ENCODE data around the gene NTN5. TPM values are rescaled to one million over a fixed set of nuclear protein-coding genes. Genes with fewer than 3 reads are reported as not detected.

NTN5 gene
- total and polyA plus RNA-seq, 10 of the 15 experiments (the other 5 are each of a cell fraction or from before 2014, with no cell fraction given), result 0.07 to 0.22 TPM; not detected in 8

GRCh38 chr19:48648134-48648533 lies 24.7 kb downstream of the NTN5 start:
- no peak overlapping the region for H3K4me2 ChIP-seq (ENCODE audit: control insufficient read depth, insufficient read depth)
- ATAC-seq (no peak), FAIRE-seq (no peak), DNase-seq (ENCODE audit: low read depth, low spot score) (no peak)
- no peaks in the 10 kb centered on the region for H3K79me2 ChIP-seq (ENCODE audit: control insufficient read depth, insufficient read depth, low read length)
- no peak for TF ChIP-seq FOXM1 (IDR thresholded peaks at IDR 0.05; ENCODE audit: low read depth, low read length)
- TF ChIP-seq SP1 (IDR thresholded peaks at IDR 0.05; ENCODE audit: low read depth, low read length), result no peak
- no peaks in the 10 kb centered on the region for H3K36me3 ChIP-seq (ENCODE audit: control insufficient read depth in 2 of 2, insufficient read depth in 2 of 2, low read length in 1 of 2)
- ChIA-PET POLR2A (interaction anchor here (0.6 kb wide), 1 partner anchor 12 kb away, joined by 6 read pairs; no protein-coding TSS in a partner anchor), SMC1A (ENCODE audit: uncharacterized antibody, unreplicated experiment) (no interaction called here), CTCF (no interaction called here), RAD21 (ENCODE audit: unreplicated experiment) (interaction anchor here (0.6 kb wide), 1 partner anchor 192 kb away, joined by 3 read pairs; no protein-coding TSS in a partner anchor)
- no peaks in the 10 kb centered on the region for H3K27me3 ChIP-seq (replicated peaks in 1 of 2; ENCODE audit: control insufficient read depth in 2 of 2, insufficient read depth in 2 of 2, low read length in 1 of 2)
- H3K9me3 ChIP-seq (replicated peaks; ENCODE audit: control insufficient read depth, insufficient read depth, low read length), result no peaks in the 10 kb centered on the region
- H2AFZ ChIP-seq (ENCODE audit: control insufficient read depth, low read depth, low read length), result no peak overlapping the region
- intact Hi-C loops (cut with micrococcal nuclease; ENCODE audit: unreplicated experiment), result loop anchor here (5.0 kb wide), 1 partner anchor 189 kb away; the partner anchor contains the start of gene HSD17B14
- H3K9ac ChIP-seq (ENCODE audit: control insufficient read depth, insufficient read depth, low read length), result no peak overlapping the region
- no peaks in the 10 kb centered on the region for H4K20me1 ChIP-seq (ENCODE audit: control insufficient read depth, insufficient read depth)
- in situ Hi-C loops (cut with MboI), result loop anchor here (5.0 to 25.0 kb wide), 2 partner anchors 189 to 1239 kb away; partner anchors contain the start of genes AKT1S1, HSD17B14, IL4I1 and TBC1D17
- H3K27ac ChIP-seq (ENCODE audit: control insufficient read depth, insufficient read depth), result no peak overlapping the region
- H3K4me3 ChIP-seq, result no peak overlapping the region
- 50% methylated on average over 2 of the region's 2 CpGs for WGBS (ENCODE audit: insufficient coverage, insufficient replicate concordance, low lambda C conversion rate, missing lambda C conversion rate)
- no TSS peak for BruUV-seq (replicated peaks)
- H3K4me1 ChIP-seq (ENCODE audit: control insufficient read depth, insufficient read depth, low read length), result peaks cover 25% of the 10 kb centered on the region

GRCh38 chr19:48646722-48647216 lies 26.0 kb downstream of the NTN5 start:
- intact Hi-C loops (cut with micrococcal nuclease; ENCODE audit: unreplicated experiment), result loop anchor here (1.0 to 5.0 kb wide), 3 partner anchors 29 to 191 kb away; partner anchors contain the start of gene HSD17B14
- H2AFZ ChIP-seq (ENCODE audit: control insufficient read depth, low read depth, low read length), result peak overlapping the region; percentile 88; the same call in 1 of the 2 replicates
- TF ChIP-seq MAX (IDR thresholded peaks at IDR 0.05; ENCODE audit: low read depth, low read length) (no peak), MXI1 (IDR thresholded peaks at IDR 0.05; ENCODE audit: low read depth, low read length) (no peak), SIX5 (IDR thresholded peaks at IDR 0.05; ENCODE audit: low read depth, low read length, severe bottlenecking) (peak; percentile 6), CBFB (IDR thresholded peaks at IDR 0.05; ENCODE audit: low read depth) (no peak), NBN (IDR thresholded peaks at IDR 0.05) (no peak), TARDBP (IDR thresholded peaks at IDR 0.05; ENCODE audit: borderline replicate concordance) (0 out of 2 replicates have a peak, but pooled peaks have one; percentile 0), PML (IDR thresholded peaks at IDR 0.05; ENCODE audit: low read length) (no peak), POLR2A (IDR thresholded peaks at IDR 0.05; ENCODE audit: low read depth, low read length) (peak; percentile 63), ZNF24 (IDR thresholded peaks at IDR 0.05) (peak; percentile 28; the same call in 1 of the 2 replicates), CUX1 (IDR thresholded peaks at IDR 0.05; ENCODE audit: insufficient replicate concordance, low read depth, low read length) (no peak)

More at GRCh38 chr19:48646722-48647216, 26.0 kb downstream of the NTN5 start:
- FAIRE-seq (no peak), DNase-seq (ENCODE audit: low read depth, low spot score) (no peak), ATAC-seq (no peak)
- no peaks in the 10 kb centered on the region for H3K79me2 ChIP-seq (ENCODE audit: control insufficient read depth, insufficient read depth, low read length)
- POLR2A ChIA-PET, result interaction anchor here (2.0 kb wide), 1 partner anchor 13 kb away, joined by 15 read pairs; no protein-coding TSS in a partner anchor
- in situ Hi-C loops (cut with MboI), result loop anchor here (5.0 to 25.0 kb wide), 2 partner anchors 191 to 1241 kb away; partner anchors contain the start of genes AKT1S1, HSD17B14, IL4I1 and TBC1D17
- no peak overlapping the region for H3K9ac ChIP-seq (ENCODE audit: control insufficient read depth, insufficient read depth, low read length)
- BruUV-seq (replicated peaks), result no TSS peak
- H3K9me3 ChIP-seq (replicated peaks; ENCODE audit: control insufficient read depth, insufficient read depth, low read length), result no peaks in the 10 kb centered on the region
- peak overlapping the region; percentile 97; the same call in 1 of the 2 replicates for H3K4me2 ChIP-seq (ENCODE audit: control insufficient read depth, insufficient read depth)
- no peaks in the 10 kb centered on the region for H3K27me3 ChIP-seq (replicated peaks in 1 of 2; ENCODE audit: control insufficient read depth in 2 of 2, insufficient read depth in 2 of 2, low read length in 1 of 2)
- H3K4me3 ChIP-seq, result peak overlapping the region; percentile 91; the same call in 1 of the 2 replicates
- 30% methylated on average over 3 of the region's 10 CpGs for WGBS (ENCODE audit: insufficient coverage, insufficient replicate concordance, low lambda C conversion rate, missing lambda C conversion rate)
- SMC1A ChIA-PET (ENCODE audit: uncharacterized antibody, unreplicated experiment), result interaction anchor here (1.3 to 2.4 kb wide), 5 partner anchors 27 to 347 kb away, joined by 3 to 11 read pairs (median 5); partner anchors contain the start of genes GYS1 and RUVBL2
- 0 out of 2 replicates have a peak overlapping the region, but pooled peaks have one; percentile 10 for H3K27ac ChIP-seq (ENCODE audit: control insufficient read depth, insufficient read depth)
- RAD21 ChIA-PET (ENCODE audit: unreplicated experiment), result interaction anchor here (1.6 to 2.0 kb wide), 4 partner anchors 28 to 347 kb away, joined by 4 to 7 read pairs (median 6); partner anchors contain the start of genes GYS1 and RUVBL2
- H3K36me3 ChIP-seq (ENCODE audit: control insufficient read depth in 2 of 2, insufficient read depth in 2 of 2, low read length in 1 of 2), result no peaks in the 10 kb centered on the region
- no peaks in the 10 kb centered on the region for H4K20me1 ChIP-seq (ENCODE audit: control insufficient read depth, insufficient read depth)
- peaks cover 21% of the 10 kb centered on the region for H3K4me1 ChIP-seq (ENCODE audit: control insufficient read depth, insufficient read depth, low read length)
- CTCF ChIA-PET, result interaction anchor here (0.9 to 3.6 kb wide), 11 partner anchors 10 to 353 kb away, joined by 3 to 31 read pairs (median 6); no protein-coding TSS in a partner anchor

Data from GM12878 (cell line).